ENCODE results near the gene HAVCR1.

The HAVCR1 gene

DNA sequence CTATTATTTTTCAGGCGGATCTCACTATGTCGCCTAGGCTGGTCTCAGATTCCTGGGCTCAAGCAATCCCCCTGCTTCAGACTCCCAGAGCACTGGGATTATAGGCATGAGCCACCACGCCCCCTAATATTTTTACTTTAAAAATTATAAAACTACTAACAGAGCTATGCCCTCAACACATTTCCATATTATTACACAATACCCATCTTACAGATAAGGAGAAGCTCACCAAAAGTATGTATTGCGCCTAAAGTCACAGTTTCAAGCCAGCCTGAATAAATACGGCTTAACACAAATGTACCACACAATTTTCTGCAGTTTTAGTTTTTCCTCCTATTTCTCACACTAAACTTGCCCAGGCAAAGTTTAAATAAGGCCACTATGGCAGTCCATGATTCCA, 9.9 kb upstream of the HAVCR1 start:
- Histone ChIP-seq H3K4me3 (ENCODE audit: low read depth, low read length) (no peak overlapping the region), H3K4me1 (no peaks in the 10 kb centered on the region), H3K9me3 (no peaks in the 10 kb centered on the region; the same call in 1 of the 2 replicates), H3K27me3 (no peaks in the 10 kb centered on the region), H3K36me3 (no peaks in the 10 kb centered on the region)
- no peak for DNase-seq
- TF ChIP-seq, protein P1, sequence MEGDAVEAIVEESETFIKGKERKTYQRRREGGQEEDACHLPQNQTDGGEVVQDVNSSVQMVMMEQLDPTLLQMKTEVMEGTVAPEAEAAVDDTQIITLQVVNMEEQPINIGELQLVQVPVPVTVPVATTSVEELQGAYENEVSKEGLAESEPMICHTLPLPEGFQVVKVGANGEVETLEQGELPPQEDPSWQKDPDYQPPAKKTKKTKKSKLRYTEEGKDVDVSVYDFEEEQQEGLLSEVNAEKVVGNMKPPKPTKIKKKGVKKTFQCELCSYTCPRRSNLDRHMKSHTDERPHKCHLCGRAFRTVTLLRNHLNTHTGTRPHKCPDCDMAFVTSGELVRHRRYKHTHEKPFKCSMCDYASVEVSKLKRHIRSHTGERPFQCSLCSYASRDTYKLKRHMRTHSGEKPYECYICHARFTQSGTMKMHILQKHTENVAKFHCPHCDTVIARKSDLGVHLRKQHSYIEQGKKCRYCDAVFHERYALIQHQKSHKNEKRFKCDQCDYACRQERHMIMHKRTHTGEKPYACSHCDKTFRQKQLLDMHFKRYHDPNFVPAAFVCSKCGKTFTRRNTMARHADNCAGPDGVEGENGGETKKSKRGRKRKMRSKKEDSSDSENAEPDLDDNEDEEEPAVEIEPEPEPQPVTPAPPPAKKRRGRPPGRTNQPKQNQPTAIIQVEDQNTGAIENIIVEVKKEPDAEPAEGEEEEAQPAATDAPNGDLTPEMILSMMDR (IDR thresholded peaks at IDR 0.05; ENCODE audit: low read depth, low read length), result no peak

DNA sequence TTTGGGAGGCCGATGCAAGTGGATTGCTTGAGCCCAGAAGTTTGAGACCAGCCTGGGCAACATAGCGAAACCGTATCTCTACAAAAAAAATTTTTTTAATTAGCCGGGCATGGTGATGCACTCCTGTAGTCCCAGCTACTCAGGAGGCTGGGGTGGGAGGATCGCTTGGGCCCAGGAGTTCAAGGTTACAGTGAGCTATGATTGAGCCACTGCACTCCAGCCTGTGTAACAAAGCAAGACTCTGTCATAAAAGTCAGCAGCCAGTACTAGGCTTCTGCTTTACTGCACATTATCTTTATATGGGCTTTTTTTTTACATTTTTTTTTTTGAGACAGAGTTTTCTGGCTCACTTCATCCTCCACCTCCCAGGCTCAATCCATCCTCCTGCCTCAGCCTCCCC, 9.4 kb upstream of the HAVCR1 start:
- no peak for DNase-seq
- Histone ChIP-seq H3K4me1 (no peaks in the 10 kb centered on the region), H3K4me3 (ENCODE audit: low read depth, low read length) (no peak overlapping the region), H3K9me3 (no peaks in the 10 kb centered on the region; the same call in 1 of the 2 replicates), H3K27me3 (no peaks in the 10 kb centered on the region), H3K36me3 (no peaks in the 10 kb centered on the region)
- TF ChIP-seq, protein P1 (IDR thresholded peaks at IDR 0.05; ENCODE audit: low read depth, low read length), result no peak

DNA sequence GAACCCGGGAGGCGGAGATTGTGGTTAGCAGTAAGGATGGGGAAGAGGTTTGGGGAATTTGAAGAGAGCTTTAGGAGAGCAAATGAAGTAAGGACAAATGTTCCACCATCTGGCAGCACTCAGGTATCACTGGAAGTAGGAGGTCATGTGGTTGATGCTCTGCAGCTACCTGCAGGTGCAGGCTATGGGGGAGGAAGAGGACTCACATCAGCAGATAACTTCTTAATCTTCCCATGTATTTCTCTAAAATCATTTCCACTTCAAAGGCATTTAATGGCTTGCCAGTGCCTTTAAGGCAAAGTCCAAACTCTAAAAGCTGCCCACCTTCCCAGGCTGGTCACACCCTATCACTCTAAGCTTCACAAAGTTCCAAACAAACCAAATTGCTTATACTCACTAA, 8.1 kb upstream of the HAVCR1 start:
- TF ChIP-seq, protein P1 (IDR thresholded peaks at IDR 0.05; ENCODE audit: low read depth, low read length), result no peak

DNA sequence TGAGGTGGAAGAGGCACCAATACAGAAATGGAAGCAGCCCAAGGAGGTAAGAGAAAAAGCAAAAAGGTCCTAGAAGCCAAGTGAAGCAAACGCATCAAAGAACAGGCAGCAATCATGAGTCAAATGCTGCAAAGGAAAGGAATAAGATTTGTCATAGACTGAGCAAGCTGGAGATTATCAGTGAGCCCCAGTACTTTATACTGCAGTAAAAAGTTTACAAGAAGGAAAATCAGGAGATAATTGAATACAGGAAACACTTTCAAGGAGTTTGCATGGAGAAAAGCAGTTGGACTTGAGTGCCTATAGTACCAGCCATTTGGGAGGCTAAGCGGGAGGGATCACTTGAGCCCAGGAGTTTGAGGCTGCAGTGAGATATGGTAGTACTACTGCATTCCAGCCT, 7.2 kb upstream of the HAVCR1 start:
- Histone ChIP-seq H3K27me3 (no peaks in the 10 kb centered on the region), H3K4me3 (ENCODE audit: low read depth, low read length) (no peak overlapping the region), H3K4me1 (no peaks in the 10 kb centered on the region), H3K9me3 (no peaks in the 10 kb centered on the region; the same call in 1 of the 2 replicates), H3K36me3 (no peaks in the 10 kb centered on the region)
- DNase-seq, result no peak
- TF ChIP-seq, protein P1 (IDR thresholded peaks at IDR 0.05; ENCODE audit: low read depth, low read length), result no peak

More for the DNA sequence above, 8.1 kb upstream of the HAVCR1 start:
- no peak for DNase-seq
- Histone ChIP-seq H3K27me3 (no peaks in the 10 kb centered on the region), H3K9me3 (no peaks in the 10 kb centered on the region; the same call in 1 of the 2 replicates), H3K4me1 (no peaks in the 10 kb centered on the region), H3K36me3 (no peaks in the 10 kb centered on the region), H3K4me3 (ENCODE audit: low read depth, low read length) (no peak overlapping the region)

DNA sequence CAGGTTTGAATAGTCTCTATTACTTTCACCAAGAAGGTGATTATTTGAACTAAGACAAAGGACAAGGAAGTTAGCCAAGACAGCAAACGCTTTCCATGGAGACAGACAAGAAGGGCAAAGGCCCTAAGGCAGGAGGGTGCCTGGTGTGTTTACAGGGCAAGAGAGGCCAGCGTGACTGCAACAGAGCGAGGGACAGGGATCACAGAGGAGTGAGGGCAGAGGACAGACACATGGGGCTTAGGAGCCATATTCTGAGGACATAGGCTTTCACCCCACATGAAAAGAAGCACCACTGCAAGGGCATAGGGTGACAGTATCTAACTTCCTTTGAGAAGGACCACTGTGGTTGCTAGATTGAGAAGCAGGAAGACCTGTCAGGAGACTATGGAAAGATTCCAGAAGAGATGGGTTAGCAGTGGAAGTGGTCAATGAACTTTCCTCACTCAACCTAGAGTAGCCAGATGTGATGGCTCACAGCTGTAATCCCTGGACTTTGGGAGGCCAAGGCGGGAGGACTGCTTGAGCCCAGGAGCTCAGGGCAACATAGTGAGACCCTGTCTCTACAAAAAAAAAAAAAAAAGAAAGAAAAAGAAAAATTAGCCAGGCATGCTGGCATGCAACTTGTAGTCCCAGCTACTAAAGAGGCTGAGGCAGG, 5.0 kb upstream of the HAVCR1 start:
- H3K4me1 ChIP-seq, result no peaks in the 10 kb centered on the region
- H3K36me3 ChIP-seq, result no peaks in the 10 kb centered on the region
- H3K9me3 ChIP-seq, result no peaks in the 10 kb centered on the region; the same call in 1 of the 2 replicates
- no peak overlapping the region for H3K4me3 ChIP-seq (ENCODE audit: low read depth, low read length)
- TF ChIP-seq, protein P1 (IDR thresholded peaks at IDR 0.05; ENCODE audit: low read depth, low read length), result no peak
- DNase-seq, result no peak
- H3K27me3 ChIP-seq, result no peaks in the 10 kb centered on the region

DNA sequence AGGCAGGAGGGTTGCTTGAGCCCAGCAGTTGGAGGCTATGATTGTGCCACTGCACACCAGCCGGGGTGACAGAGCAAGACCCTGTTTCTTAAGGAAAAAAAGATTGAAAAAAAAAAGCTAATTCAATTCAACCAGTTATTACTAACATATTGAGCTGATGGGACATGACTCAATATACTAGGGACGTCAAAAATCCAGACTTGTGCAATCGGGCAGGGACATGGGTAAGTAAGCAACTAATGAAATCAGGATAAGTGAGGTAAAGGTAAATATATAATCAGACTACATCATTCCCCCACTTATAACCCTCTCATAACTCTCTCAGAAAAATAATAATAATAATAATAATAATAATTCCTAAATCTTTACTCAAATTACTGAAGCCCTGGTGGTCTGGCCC, 975 bp upstream of the HAVCR1 start:
- Histone ChIP-seq H3K4me3 (ENCODE audit: low read depth, low read length) (no peak overlapping the region), H3K4me1 (no peaks in the 10 kb centered on the region), H3K27me3 (no peaks in the 10 kb centered on the region), H3K9me3 (no peaks in the 10 kb centered on the region; the same call in 1 of the 2 replicates), H3K36me3 (no peaks in the 10 kb centered on the region)
- no peak for DNase-seq
- TF ChIP-seq, protein P1 (IDR thresholded peaks at IDR 0.05; ENCODE audit: low read depth, low read length), result no peak

All from BE2C (cell line).